AG04450 (cell line): Measurements from ENCODE around the gene PDSS1. TPM values are rescaled to one million over a fixed set of nuclear protein-coding genes. Genes with fewer than 3 reads are reported as not detected.

Source experiments
- CTCF ChIA-PET: fragments of 300-600, 350-600 bp; formaldehyde crosslinking; extraction: SDS; loops from one replicate; lab custom pipeline; 2022; ENCODE audit warnings: antibody characterized with exemption, inconsistent platforms; lab: Charles Lee
- POLR2A ChIA-PET: fragments of 350-600 bp; formaldehyde crosslinking; extraction: SDS; loops from one replicate; lab custom pipeline; 2021; ENCODE audit warnings: antibody characterized with exemption, inconsistent platforms; lab: Yijun Ruan, JAX
- DNase-seq: peaks from one replicate; pipeline ENCODE4 v3.0.0-alpha.2; 2011; ENCODE audit warnings: low read depth, low spot score
- H3K27ac ChIP-seq: one replicate; pipeline ENCODE4 v1.5.1; 2012; ENCODE audit warnings: low read depth, low read length, control low read depth
- H3K27me3 ChIP-seq: one replicate; pipeline ENCODE4 v1.6.0; 2012; ENCODE audit warnings: low read length; ENCODE audit not compliant: control insufficient read depth, insufficient read depth
- H3K4me3 ChIP-seq: 2 replicates; pipeline ENCODE4 v1.5.1; 2011; ENCODE audit warnings: mild to moderate bottlenecking, low read depth, low read length, control low read depth
- H3K9me3 ChIP-seq: 2 replicates; pipeline ENCODE4 v1.5.1; 2012; ENCODE audit warnings: low read length; ENCODE audit not compliant: control insufficient read depth, insufficient read depth
- CTCF ChIP-seq: IDR thresholded peaks from 2 replicates; pipeline ENCODE4 v1.5.1; 2011; ENCODE audit warnings: low read depth, low read length, control low read depth, inconsistent platforms
- polyA plus RNA-seq: library from polyadenylated mRNA; depleted of rRNA; stranded (reverse); fragments of >200 nt; gene quantifications from 2 replicates; pipeline ENCODE4 v1.2.3, GENCODE V29; 2011

PDSS1 gene
- polyA plus RNA-seq, 1 experiment, result 10.4 TPM

- H3K27ac ChIP-seq, result no peak overlapping the region
- H3K27me3 ChIP-seq, result no peaks in the 10 kb centered on the region
- no peak overlapping the region for H3K4me3 ChIP-seq
- H3K9me3 ChIP-seq, result no peaks in the 10 kb centered on the region
- ChIA-PET POLR2A (no interaction called here), CTCF (interaction anchor here (0.9 kb wide), 1 partner anchor 10 kb away, joined by 3 read pairs; no protein-coding TSS in a partner anchor)
- TF ChIP-seq CTCF, result no peak
- no peak for DNase-seq
Observed at GRCh38 chr10:26765549-26765948, 68.0 kb downstream of the PDSS1 start.

- no peak for TF ChIP-seq CTCF
- Histone ChIP-seq H3K27ac (no peak overlapping the region), H3K4me3 (no peak overlapping the region), H3K27me3 (no peaks in the 10 kb centered on the region), H3K9me3 (no peaks in the 10 kb centered on the region)
- POLR2A ChIA-PET, result no interaction called here
- no peak for DNase-seq
- CTCF ChIA-PET, result no interaction called here
Observed at GRCh38 chr10:26770069-26770468, 72.6 kb downstream of the PDSS1 start.

GRCh38 chr10:26773633-26774032 lies 76.1 kb downstream of the PDSS1 start:
- ChIA-PET POLR2A (no interaction called here), CTCF (interaction anchor here (0.6 kb wide), 1 partner anchor 63 kb away, joined by 4 read pairs; no protein-coding TSS in a partner anchor)
- Histone ChIP-seq H3K27ac (no peak overlapping the region), H3K4me3 (no peak overlapping the region), H3K9me3 (no peaks in the 10 kb centered on the region), H3K27me3 (no peaks in the 10 kb centered on the region)
- DNase-seq, result no peak
- no peak for TF ChIP-seq CTCF

- Histone ChIP-seq H3K27me3 (no peaks in the 10 kb centered on the region), H3K27ac (no peak overlapping the region), H3K4me3 (no peak overlapping the region), H3K9me3 (no peaks in the 10 kb centered on the region)
- no peak for TF ChIP-seq CTCF
- CTCF ChIA-PET, result interaction anchor here (0.5 kb wide), 1 partner anchor 14 kb away, joined by 3 read pairs; no protein-coding TSS in a partner anchor
- POLR2A ChIA-PET, result no interaction called here
- DNase-seq, result no peak
Observed at GRCh38 chr10:26776258-26776657, 78.8 kb downstream of the PDSS1 start.

- TF ChIP-seq CTCF, result no peak
- ChIA-PET POLR2A (no interaction called here), CTCF (no interaction called here)
- Histone ChIP-seq H3K27me3 (no peaks in the 10 kb centered on the region), H3K9me3 (no peaks in the 10 kb centered on the region), H3K27ac (no peak overlapping the region), H3K4me3 (no peak overlapping the region)
- no peak for DNase-seq
Observed at GRCh38 chr10:26777686-26778085, 80.2 kb downstream of the PDSS1 start.
